Neural progenitor cell (in vitro differentiated cells): ENCODE measurements around the gene MAJIN.

Experiments
- CTCF ChIP-seq: fragments of 200-600 bp; sonication (generic); IDR thresholded peaks from 2 replicates; pipeline ENCODE4 v1.5.1; 2017; ENCODE audit warnings: antibody characterized with exemption, mild to moderate bottlenecking
- EZH2 ChIP-seq: fragments of 200-600 bp; sonication (generic); IDR thresholded peaks from 2 replicates; pipeline ENCODE4 v1.6.1; 2017; ENCODE audit warnings: antibody characterized with exemption, mild to moderate bottlenecking, moderate library complexity
- EZH2phosphoT487 ChIP-seq: fragments of 200-600 bp; sonication (generic); IDR thresholded peaks from 2 replicates; pipeline ENCODE4 v1.6.1; 2017; ENCODE audit warnings: antibody characterized with exemption

- TF ChIP-seq CTCF, result no peak
- no peak for TF ChIP-seq EZH2phosphoT487
- no peak for TF ChIP-seq EZH2
Observed at GRCh38 chr11:64905516-64906313, 66.2 kb downstream of the MAJIN start.
